ENCODE data around the gene VMAC.
A peak's percentile ranks its signal among the peaks of the same experiment; 100 is the strongest.
"Not testable (repeated sequence)": the region's sequence is repeated elsewhere in the genome, so short reads cannot be mapped to it uniquely, and the experiment has no call there.

VMAC gene, protein sequence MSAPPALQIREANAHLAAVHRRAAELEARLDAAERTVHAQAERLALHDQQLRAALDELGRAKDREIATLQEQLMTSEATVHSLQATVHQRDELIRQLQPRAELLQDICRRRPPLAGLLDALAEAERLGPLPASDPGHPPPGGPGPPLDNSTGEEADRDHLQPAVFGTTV

DNA sequence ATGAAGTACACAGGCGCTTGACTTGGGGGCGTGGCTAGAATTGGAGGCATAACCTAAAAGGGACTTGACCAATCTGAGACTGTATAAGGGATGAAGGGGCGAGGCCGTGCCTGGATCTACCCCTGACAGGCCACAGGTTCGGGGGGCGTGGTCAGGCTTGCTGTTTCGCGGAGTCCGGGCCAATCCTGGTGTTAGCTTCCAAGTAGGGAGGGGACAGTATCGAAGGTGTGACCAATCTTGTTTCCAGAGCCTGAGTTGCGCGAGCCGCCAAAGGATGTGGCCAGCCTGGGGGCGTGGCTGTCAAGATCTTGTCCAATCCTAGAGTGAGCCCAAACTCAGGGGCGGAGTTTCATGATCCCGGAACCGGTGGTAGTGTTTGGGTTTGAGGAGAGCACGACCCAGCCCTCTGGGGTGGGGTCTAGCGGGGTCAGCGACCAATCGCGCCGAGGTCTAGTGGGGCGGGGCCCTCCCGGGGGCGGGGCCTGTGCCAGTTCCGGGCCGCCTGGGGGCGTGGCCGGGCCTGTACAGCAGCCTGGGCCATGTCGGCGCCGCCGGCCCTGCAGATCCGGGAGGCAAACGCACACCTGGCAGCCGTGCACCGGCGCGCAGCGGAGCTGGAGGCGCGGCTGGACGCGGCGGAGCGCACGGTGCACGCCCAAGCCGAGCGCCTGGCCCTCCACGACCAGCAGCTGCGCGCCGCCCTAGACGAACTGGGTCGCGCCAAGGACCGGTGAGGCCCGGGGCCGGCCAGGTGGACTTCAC is at the start of gene VMAC:
VMAC (plus strand) TSS at position 521 of the 762 bp plus-strand sequence; CDS start at position 540, 19 bp downstream.
- DNase-seq (ENCODE audit: low read depth in 2 of 2), result peak; percentile 99

DNA sequence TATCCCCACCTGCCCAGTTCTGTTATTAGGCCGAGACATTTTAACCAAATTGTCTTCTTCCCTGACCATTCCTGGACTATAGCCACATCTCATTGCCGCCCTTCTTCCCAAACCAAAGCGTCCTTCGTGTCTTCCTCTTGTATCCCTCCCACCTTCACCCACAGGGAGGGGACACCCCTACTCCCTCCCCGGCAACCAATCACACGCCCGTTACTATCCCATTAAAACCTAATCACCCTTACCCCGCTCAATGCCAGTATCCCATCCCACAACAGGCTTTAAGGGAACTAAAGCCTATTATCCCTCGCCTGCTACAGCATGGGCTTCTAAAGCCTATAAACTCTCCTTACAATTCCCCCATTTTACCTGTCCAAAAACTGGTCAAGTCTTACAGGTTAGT is 49.5 kb upstream of the VMAC start:
- DNase-seq (ENCODE audit: low read depth in 2 of 2), result not testable (repeated sequence)

DNA sequence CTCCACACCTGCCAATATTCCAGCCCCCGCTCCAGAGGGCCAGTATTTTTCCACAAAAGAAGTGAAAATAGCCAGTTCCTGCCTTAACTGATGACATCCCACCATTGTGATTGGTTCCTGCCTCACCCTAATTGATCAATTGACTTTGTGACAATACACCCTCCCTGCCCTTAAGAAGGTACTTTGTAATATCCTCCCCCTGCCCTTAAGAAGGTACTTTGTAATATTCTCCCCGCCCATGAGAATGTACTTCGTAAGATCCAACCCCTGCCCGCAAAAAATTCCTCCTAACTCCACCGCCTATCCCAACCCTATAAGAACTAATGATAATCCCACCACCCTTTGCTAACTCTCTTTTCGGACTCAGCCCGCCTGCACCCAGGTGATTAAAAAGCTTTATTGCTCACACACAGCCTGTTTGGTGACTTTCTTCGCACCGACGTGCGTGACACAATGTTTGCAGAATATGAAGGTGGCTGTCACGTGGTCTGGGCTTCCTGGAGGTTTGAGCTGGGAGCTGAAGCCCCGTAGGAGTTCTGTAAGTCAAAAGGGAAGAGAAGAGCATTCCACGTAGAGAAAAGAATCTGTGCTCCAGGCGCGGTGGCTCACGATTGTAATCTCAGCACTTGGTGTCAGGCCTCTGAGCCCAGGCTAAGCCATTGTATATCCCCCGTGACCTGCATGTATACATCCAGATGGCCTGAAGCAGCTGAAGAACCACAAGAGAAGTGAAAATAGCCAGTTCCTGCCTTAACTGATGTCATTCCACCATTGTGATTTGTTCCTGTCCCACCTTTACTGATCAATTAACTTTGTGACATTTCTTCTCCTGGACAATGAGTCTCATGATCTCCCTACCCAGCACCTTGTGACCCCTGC is 47.2 kb upstream of the VMAC start:
- no peak for DNase-seq (ENCODE audit: low read depth in 2 of 2)

DNA sequence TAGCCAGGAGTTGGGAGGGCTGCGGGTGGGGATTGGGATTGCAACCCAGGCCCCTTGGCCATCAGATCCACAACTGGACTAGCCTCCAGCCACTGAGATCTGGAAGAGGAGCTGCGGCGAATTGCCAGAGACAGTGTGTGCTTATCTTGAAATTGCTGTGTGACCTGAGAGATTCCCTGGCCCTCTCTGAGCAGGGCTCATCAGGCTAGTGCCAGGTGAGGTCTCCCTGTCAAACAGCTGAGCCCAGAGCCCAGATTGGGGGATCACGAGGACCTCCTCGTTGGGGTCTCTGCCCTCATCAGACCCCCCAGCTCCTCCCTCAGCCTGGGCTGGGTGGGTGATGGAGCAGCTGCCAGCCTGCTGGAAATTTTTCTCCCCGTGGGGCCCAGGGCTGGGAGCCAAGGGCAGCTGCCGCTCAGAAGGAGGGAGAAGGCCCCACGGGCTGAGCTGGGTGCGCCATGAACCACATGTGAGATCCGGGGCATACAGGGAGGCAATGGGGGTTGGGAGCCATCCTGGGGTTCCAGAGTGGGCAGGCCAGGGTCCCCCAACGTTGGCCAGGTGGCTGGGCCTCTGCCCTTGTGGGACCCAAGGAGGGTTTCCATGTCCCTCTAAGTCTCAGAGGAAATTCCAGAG is 41.5 kb upstream of the VMAC start:
- DNase-seq (ENCODE audit: low read depth in 2 of 2), result no peak

DNA sequence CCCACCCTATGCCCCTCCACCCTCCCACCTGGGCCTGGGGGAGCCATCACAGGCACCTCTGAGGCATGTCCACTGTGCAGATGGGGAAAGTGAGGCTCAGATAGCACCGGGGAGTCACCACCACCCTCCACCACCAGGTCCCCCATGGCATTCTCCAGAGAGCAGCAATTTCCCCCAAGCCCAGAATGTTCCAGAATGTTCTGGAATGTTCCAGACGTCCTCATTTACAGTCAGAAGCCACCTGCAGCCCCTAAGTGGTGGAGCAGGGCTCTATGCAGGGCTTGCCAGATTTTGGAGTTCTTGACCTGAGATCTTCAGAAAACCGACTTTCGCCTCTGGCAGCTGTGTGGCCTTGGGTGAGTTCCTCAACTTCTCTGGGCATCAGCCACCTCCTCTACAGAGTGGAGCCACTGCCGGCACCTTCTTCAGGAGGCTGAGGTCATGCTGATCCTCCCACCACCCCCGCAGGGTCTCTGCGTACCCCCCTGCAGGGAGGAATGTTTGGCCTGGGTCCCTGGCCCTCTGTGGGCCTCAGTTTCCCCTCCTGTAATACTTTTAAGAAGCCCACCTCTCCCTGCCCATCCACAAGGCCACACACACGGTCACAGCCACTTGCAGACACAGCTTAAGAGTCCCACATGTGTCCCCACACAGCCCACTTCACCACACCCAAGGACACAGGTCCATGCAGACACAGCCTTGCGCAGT is 40.5 kb upstream of the VMAC start:
- DNase-seq (ENCODE audit: low read depth in 2 of 2), result no peak

DNA sequence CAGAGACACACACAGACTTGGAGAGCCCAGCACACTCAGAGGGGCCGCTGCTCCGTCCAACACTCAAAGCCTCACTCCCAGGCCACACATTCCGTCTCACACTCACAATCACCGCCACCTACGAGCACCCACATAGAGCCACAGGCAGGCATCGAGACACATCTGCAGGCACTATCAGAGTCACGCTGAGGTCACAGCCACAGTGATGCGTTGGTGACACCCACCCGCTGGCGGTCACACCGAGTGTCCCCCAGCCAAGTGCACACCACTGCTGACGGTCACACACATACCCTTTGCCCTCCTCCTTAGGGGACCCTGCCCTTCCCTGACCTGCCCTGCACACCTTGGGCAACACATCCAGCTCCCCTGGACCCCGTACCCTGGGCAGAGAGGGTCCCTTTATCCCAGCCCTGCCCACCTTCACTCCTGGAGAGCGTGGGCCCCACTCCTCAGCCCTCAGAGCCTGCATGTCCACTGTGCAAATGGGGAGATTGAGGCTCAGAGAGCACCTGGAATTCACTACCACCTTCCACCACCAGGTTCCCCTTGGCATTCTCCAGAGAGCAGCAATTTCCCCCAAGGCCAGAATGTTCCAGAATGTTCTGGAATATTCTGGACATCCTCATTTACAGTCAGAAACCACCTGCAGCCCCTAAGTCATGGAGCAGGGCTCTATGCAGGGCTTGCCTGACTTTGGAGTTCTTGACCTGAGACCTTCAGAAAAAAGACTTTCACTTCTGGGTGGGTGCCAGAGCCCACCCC is 39.8 kb upstream of the VMAC start:
- no peak for DNase-seq (ENCODE audit: low read depth in 2 of 2)

DNA sequence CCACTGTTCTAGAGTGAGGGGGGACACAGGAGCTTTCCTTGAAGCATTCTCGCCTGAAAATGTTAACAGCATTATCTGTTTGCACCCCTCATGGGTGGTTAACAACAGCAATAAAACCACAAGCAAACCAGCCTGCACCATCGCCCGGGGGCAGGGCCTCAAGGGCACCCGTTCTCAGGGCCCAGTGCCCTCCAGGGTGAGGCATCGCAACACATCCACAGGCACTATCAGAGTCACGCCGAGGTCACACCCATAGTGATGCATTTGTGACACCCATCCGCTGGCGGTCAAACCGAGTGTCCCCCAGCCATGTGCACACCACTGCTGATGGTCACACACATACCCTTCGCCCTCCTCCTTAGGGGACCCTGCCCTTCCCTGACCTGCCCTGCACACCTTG is 38.9 kb upstream of the VMAC start:
- no peak for DNase-seq (ENCODE audit: low read depth in 2 of 2)

DNA sequence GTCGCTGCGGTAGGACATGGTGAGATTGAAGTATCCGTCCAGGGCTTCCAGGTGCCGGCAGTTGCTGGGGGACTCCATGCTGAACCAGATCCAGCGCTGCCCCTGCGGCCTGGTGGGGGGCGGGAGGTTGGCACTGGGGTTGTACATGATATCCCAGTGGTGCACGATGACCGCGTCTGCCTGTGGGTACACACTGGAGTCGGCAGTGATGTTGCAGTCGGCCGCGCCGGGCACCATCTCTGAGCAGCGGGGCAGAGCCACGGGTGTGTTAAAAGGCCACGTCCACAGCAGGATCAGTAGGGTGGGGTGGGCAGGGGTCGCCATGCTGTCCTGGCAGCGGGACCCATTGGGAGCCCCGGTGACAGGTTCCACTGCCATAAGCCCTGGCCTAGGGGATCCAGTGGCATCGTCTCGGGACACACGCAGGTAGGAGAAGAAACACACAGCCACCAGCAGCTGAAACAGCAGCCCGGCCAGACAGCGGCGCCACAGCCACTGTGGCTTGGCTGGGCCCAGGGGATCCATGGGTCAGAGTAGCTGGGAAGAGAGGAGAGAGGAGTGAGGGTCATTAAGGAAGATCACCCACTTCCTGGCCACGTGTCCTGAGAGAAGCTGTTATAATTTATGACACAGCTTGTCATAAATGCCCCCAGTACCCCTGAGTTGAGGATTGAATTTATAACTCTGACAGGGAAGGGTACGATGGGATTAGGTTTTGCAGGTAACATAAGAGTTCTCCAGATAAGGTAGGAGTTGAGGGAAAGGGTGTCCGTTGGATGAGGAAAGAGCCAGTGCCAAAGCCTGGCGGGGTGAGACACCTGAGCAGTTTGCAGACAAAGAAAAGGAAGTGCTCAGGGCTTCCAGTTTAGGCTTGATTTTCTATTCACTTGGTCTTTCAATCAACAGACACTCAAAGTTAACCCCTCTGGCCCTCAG is 37.2 kb upstream of the VMAC start:
- no peak for DNase-seq (ENCODE audit: low read depth in 2 of 2)

DNA sequence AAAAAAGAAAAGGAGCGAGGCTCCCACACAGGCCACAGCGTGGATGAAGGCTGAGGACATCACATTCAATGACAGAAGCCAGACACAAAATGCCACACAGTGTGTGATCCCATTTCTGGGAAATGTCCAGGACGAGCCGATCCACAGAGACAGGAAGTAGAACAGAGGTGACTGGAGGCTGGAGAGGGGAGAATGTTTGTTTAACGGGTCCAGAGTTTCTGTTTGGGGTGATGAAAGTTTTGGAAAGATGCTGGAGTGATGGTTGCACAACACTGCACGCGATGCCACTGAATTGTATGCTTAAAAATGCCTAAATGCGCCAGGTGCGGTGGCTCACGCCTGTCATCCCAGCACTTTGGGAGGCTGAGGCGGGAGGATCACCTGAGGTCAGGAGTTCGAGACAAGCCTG is 33.7 kb upstream of the VMAC start:
- no peak for DNase-seq (ENCODE audit: low read depth in 2 of 2)

DNA sequence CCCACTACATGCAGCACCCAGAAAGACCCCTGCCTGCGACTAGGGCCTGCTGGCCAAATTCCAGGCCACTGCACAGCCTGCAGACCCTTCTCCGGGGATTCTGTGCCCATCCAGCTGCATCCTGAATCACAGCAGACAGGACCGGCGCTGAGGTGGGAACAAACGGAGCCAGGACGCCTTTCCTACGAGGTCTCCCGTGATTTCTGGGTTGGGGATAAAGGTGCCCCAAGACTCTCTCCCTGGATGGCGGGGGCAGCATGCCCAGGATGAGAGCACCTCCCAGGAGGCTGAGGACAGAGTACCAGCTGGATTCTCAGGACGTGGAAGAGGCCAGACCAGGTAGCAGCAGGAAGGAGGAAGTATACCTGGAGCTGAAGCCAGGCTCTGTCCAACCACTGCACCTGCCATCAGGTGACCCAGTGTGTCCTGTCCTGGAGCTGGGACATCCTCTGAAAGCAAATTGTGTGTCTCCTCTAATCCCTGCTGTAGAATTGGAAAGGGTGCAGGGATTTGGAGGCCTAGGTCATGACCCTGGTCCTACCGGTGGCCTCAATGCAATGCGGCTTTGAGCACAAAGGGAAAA is 31.0 kb upstream of the VMAC start:
- DNase-seq (ENCODE audit: low read depth in 2 of 2), result no peak

DNA sequence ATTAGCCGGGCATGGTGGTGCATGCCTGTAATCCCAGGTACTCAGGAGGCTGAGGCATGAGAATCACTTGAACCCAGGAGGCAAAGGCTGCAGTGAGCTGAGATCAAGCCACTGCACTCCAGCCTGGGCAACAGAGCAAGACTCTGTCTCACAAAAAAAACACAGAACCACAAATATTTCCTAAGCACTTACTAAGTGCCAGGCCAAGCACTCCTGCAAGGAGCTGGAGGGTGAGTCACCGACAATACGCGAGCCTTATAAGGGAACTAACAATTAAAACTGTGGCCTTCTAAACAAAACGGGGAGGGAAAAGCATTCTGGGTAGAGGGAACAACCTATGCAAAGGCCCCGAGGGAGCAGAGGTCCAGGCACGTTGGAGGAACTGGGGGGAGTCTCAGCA is 30.2 kb upstream of the VMAC start:
- DNase-seq (ENCODE audit: low read depth in 2 of 2), result not testable (repeated sequence)

DNA sequence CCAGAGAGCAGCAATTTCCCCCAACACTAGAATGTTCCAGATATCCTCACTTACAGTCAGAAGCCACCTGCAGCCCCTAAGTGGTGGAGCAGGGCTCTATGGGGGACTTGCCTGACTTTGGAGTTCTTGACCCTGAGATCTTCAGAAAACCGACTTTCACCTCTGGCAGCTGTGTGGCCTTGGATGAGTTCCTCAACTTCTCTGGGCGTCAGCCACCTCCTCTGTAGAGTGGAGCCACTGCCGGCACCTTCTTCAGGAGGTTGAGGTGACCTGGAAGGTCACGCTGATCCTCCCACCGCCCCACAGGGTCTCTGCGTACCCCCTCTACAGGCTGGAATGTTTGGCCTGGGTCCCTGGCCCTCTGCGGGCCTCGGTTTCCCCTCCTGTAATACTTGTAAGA is 27.2 kb upstream of the VMAC start:
- no peak for DNase-seq (ENCODE audit: low read depth in 2 of 2)

DNA sequence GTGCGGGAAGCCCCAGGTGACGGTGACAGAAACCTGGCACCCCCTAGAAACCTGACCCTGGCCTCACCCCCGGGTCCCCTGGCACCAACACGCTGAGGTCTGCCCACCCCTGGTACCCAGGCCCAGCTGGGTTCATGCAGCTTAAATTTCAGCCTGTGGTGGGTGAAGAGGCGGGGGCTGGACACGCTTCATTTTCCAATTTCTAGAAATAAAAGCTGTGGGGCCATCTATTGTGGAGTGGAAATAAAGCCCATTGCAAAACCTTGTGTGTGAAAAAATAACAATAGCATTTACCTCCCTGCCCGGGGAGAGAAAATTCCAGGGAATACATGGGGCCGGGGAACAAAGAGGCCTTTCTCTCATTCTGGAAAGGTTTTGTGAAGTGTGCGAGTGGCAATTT is 26.8 kb upstream of the VMAC start:
- DNase-seq (ENCODE audit: low read depth in 2 of 2), result no peak

DNA sequence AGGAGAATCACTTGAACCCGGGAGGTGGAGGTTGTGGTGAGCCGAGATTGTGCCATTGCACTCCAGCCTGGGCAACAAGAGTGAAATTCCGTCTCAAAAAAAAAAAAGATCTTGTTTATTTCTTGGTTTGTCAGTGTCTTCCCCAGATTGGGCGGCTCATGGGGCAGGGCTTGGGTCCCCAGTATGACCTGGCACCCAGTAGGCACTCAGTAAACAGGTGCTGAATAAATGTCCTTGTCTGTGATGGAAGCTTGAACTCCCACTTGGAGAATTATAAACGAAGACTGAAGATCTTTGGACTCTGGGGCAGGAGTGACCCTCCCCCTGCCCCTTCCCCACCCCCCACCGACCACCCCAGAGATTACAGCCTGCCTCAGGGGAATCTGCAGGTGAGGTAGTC is 24.5 kb upstream of the VMAC start:
- no peak for DNase-seq (ENCODE audit: low read depth in 2 of 2)

DNA sequence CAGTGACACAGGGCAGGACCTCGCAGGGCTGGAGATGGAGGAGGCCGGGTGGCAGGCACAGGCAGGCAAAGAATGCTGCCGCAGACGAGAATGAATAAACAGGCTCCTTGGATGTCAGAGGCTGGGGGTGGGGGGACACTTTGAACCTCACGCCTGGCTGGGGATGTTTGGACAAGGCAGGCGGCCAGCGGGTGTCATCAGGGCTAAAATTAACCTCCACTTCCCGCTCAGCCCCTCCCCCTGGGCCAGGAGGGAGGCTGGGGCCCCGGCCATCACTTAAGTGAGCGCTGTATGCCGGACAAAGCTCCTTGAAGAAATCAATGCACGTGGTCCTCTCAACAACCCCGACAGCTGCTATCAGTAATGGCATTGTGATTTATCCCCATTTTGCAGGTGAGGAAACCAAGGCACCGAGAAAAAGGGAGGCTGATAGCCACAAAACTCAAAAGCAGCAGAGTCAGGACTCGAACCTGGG is 24.0 kb upstream of the VMAC start:
- DNase-seq (ENCODE audit: low read depth in 2 of 2), result no peak

DNA sequence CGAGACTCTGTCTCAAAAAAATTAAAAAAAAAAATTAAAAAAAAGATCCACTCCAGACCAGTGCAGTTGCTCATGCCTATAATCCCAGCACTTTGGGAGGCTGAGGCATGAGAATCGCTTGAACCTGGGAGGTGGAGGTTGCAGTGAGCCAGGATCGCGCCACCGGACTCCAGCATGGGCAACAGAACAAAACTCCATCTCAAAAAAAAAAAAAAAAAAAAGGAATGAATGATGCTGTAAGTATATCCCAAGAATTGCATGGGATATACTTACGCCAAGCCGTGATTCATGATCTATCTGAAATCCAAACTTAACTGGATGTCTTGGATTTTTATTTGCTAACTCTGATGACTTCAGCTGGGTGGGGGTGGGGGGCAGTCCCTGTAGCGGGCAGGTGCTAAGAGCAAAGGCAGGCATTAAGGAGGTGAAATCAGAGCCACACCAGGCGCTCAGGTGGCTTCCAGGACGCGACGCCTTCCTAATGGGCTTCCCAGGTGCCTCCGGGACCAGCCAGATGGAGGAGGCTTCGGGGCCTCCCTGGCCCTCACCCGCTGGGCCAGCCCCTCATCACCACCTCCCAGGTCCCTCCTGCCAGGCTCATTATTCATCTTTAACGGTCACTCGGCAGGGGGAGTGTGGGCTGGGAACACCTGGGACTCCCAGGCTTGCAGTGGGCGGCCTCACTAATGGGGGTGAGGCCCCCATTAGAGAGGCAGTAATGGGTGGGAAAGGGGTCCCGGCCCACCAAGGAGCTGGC is 23.0 kb upstream of the VMAC start:
- DNase-seq (ENCODE audit: low read depth in 2 of 2), result no peak

DNA sequence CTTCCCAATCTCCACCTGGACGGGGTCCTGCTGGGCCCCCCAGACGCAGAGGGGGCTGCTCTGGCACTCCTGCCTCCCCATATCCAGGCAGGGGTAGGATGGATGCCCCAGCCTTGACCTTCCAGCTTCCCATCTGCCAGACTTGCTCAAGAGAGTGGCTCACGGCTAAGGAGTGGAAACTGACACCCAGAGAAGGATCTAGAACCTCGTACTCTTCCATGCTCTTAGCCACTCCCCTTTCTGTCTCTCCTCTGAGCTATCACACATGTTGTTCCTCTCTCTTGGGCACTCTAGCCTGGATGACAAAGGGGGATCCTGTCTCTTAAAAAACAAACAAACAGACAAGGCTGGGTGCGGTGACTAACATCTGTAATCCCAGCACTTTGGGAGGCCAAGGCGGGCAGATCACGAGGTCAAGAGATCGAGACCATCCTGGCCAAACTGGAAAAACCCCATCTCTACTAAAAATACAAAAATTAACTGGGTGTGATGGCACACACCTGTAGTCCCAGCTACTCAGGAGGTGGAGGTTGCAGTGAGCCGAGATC is 22.2 kb upstream of the VMAC start:
- DNase-seq (ENCODE audit: low read depth in 2 of 2), result no peak
